Transverse colon (tissue), 4 donors: ENCODE results near the gene CCNI2.

Experiments
- CTCF ChIP-seq, 5 experiments: fragments of 200-600 bp in 3 of 5; fragments of 450-650 bp in 2 of 5; sonication (generic) in 3 of 5; IDR thresholded peaks; 1 replicate in 2 of 5; 2 replicates in 3 of 5; pipeline ENCODE4 v1.5.1; 2016 to 2017; ENCODE audit warnings: antibody characterized with exemption in 5 of 5, inconsistent platforms in 3 of 5, mild to moderate bottlenecking in 2 of 5, moderate library complexity in 1 of 5
- EP300 ChIP-seq: sonication (generic); formaldehyde crosslinking; IDR thresholded peaks from one replicate; pipeline ENCODE4 v1.6.1; 2017; ENCODE audit warnings: antibody characterized with exemption, low read depth
- POLR2AphosphoS5 ChIP-seq, 3 donors: sonication (generic); formaldehyde crosslinking; IDR thresholded peaks; one replicate each; pipeline ENCODE4 v1.6.1; 2016; ENCODE audit warnings: antibody characterized with exemption in 3 of 3

- no peak for TF ChIP-seq CTCF (IDR thresholded peaks at IDR 0.05)
- TF ChIP-seq POLR2AphosphoS5 (IDR thresholded peaks at IDR 0.05) = no peak
- no peak for TF ChIP-seq EP300
Observed at GRCh38 chr5:132770476-132771159, 23.4 kb downstream of the CCNI2 start.
